ENCODE results near the gene DOCK11.

The DOCK11 gene

DNA sequence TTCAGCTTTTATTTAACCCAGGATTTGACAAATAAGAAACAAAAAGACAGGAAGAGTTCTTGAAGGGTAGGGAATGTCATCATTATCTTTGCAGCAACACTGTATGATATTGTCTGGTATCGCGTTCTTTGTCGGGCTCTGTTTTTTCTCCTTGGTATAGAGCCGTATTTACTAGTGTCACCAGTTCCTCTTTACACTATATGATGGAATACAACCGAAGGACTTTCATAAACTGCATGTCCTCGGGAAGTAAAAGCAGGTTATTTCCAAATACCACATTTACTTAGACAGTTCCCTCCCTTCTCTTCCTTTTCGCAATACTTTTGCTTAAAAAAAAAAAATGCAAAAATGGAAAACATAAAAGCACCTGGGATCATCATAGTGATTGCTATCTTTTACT lies 135.2 kb downstream of the DOCK11 start:
- DNase-seq (ENCODE audit: low read depth in 2 of 2), result no peak

GRCh38 chrX:118631586-118631985 lies 136.0 kb downstream of the DOCK11 start:
- no peak for DNase-seq (ENCODE audit: low read depth in 2 of 2)

GRCh38 chrX:118632862-118633261 lies 137.2 kb downstream of the DOCK11 start:
- no peak for DNase-seq (ENCODE audit: low read depth in 2 of 2)

DNA sequence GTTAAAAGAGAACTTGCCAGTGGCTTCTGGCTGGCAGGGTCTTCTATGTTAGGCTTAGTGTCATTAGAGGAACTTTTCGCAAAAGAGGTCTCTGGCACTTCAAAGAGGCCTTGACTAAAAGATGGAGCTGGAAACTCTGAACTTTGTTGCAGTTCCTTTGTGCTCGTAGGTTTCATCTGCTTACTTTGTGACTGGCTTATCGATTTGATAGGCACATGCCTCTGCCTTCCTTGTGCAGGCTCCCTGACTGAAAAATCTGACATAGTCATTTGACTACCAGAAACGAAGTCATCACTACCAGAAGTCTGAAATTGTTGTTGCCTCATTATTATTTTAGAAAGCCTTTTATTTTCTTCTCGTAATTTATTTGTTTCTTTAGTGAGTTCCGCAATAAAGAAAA lies 137.9 kb downstream of the DOCK11 start:
- no peak for DNase-seq (ENCODE audit: low read depth in 2 of 2)

- DNase-seq (ENCODE audit: low read depth in 2 of 2), result no peak
Measured at GRCh38 chrX:118634336-118634735, 138.7 kb downstream of the DOCK11 start.

GRCh38 chrX:118637997-118638396 lies 142.4 kb downstream of the DOCK11 start:
- no peak for DNase-seq (ENCODE audit: low read depth in 2 of 2)

DNA sequence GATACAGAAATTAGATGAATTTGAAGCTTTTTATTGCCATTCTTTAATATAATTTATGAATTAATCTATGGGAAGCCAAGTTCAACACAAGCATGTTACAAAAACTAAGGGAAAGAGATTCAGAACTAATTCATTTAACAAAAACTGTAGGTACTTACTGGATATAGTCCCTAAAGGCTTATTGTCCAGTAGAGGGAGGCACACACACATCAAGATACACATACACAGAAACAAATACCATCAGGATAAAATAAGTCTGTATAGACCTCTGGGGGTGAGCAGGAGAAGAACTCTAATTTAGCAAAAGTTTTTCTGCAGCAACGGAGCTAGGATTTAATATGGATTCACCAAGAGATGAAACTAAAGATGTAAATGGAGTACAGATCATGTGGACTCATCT lies 148.8 kb downstream of the DOCK11 start:
- no peak for DNase-seq (ENCODE audit: low read depth in 2 of 2)

DNA sequence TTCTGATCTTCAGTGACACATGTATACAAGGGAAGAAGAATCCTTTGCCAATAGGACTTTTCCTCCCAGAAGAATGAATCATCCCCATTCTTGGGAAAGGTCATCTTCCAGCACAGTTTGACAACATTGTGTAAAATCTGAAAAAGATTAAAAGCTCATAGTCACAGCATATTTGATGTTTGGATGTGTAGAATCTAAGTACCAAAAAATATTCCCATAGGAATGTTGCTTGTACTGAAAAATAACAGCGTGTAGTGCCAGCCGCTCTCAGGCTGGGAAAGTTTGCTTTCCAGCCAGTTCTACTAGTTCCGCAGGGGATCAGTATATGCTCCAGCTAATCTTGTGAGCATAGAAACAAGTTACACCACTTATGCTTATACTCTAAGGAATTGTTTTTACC lies 157.1 kb downstream of the DOCK11 start:
- DNase-seq (ENCODE audit: low read depth in 2 of 2), result no peak

DNA sequence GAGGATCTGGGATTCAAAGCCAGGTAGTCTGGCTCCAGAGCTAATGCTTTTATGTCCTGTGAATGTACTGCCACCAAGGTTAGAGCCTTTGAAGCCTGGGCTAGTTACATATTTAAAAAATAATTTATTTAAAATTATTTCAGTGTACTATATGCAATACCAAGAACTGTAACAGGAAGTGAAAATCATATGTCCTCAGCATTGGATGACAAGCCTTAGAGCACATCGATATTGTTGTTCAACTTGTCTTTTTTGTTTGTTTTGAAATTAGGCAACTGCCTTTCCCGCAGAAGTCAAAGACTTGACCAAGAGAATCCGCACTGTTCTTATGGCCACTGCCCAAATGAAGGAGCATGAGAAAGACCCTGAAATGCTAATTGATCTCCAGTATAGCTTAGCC lies 158.7 kb downstream of the DOCK11 start:
- DNase-seq (ENCODE audit: low read depth in 2 of 2), result no peak

DNA sequence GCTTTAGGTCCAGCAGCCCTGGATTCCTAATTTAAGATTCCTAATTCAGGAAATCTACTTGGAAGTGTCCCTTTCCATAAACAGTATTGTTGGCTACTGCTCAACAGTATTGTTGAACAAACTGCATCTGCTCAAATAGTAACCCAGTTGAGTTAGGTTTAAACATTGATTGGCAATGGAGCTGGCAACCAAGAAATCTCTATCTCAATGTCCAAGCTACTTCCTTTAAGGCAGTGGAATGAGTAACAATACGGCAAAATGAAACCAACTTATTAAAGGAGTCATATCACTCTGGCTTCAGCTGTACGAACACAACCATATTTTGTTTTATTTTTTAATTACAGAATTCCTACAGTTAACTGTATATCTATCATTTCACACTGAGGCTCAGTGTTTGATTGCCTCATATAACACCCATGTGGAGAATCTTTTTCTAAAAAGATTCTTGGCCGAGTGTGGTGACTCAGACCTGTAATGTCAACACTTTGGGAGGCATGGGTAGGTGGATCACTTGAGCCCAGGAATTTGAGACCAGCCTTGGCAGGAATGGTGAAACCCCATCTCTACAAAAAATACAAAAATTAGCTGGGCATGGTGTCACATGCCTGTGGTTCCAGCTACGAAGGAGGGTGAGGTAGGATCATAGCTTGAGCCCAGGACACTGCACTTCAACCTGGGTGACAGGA lies 160.1 kb downstream of the DOCK11 start:
- DNase-seq (ENCODE audit: low read depth in 2 of 2), result no peak

- no peak for DNase-seq (ENCODE audit: low read depth in 2 of 2)
Measured at GRCh38 chrX:118657413-118657812, 161.8 kb downstream of the DOCK11 start.

DNA sequence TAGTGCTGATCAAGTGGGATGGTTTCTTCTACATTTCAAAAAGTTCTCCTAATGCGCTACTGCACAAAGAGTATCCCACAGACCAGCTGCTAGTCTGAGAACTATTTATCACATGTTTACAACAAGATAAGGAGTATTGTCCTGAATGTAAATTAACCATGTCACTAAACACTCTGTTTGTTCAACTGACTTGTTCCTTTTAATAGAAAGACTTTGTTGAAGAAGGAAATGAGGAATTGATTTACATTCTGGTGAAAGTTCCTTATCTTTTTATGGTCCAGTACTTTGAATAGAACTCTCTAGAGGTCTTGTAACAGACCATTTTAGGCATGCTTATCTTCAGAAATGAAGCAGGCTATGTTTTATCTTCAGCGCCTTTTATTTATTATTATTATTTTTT lies 164.5 kb downstream of the DOCK11 start:
- no peak for DNase-seq (ENCODE audit: low read depth in 2 of 2)

GRCh38 chrX:118665204-118665603 lies 169.6 kb downstream of the DOCK11 start:
- no peak for DNase-seq (ENCODE audit: low read depth in 2 of 2)

DNA sequence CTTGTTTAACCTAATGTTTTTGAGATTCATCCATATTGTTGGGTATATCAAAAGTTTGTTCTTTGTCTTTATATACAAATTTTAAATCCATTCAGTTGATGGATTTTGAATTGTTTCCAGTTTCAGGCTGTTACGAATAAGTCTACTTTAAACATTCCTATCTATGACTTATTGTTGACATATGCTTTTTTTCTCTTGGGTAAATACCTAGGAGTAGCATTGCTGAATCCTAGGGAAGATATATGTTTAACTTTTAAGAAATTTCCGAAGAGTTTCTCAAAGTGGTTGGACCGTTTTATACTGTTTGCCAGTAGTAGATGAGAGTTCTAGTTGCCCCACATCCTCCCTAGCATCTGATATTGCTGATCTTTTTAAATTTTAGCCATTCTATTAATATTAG lies 170.9 kb downstream of the DOCK11 start:
- no peak for DNase-seq (ENCODE audit: low read depth in 2 of 2)

DNA sequence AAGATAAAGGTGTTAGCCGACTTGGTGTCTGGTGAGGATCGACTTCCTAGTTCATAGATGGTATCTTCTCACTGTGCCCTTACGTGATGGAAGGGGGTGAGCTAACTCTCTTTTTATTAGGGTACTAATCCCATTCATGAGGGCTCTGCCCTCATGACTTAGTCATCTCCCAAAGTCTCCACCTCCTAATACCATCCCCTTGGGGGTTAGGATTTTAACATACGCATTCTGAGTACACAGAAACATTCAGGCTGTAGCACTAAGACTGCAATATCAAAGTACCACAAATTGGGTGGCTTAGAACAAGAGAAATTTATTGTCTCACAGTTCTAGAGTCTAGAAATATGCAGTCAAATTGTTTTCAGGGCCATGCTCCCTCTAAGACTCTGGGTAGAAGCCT lies 173.8 kb downstream of the DOCK11 start:
- DNase-seq (ENCODE audit: low read depth in 2 of 2), result no peak

DNA sequence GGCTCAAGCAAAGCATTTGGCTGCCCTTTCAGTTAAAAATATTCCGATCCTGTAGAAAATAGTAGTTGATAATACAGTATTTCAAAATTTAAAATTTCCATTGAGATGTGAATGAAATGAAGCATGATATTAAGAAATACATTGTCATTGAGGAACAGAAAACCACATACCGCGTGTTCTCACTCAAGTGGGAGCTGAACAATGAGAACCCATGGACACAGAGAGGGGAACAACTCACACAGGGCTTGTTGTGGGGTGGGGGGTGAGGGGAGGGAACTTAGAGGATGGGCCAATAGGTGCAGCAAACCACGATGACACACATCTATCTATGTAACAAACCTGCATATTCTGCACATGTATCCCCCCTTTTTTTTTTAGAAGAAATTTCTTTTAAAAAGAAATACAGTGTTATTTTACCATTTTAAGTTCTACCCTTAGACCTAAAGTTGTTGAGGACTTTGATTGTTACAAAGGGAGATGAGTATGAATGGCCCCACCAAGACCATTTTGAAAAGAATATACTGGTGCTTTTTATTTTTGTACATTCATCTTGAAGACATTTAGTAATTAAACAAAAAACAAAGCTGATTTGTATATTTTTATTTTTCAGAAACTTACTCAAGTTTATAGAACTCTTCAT lies 179.8 kb downstream of the DOCK11 start:
- no peak for DNase-seq (ENCODE audit: low read depth in 2 of 2)

DNA sequence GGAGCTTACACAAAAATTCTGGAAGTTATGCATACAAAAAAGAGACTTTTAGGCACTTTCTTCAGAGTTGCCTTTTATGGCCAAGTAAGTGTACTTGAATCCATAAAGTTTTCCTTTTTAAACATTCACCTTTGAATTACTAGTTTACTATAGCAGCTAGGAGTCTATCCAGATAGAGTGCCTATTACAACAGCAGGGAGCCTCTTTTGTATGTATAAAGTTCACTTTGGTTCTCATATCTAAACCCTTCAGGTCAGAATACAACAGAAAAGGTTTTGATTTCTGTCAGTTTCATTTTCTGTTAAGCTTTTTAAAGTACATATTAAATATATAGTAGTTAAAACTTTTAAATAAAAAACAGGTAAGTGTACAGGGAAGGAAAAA lies 180.3 kb downstream of the DOCK11 start:
- no peak for DNase-seq (ENCODE audit: low read depth in 2 of 2)

DNA sequence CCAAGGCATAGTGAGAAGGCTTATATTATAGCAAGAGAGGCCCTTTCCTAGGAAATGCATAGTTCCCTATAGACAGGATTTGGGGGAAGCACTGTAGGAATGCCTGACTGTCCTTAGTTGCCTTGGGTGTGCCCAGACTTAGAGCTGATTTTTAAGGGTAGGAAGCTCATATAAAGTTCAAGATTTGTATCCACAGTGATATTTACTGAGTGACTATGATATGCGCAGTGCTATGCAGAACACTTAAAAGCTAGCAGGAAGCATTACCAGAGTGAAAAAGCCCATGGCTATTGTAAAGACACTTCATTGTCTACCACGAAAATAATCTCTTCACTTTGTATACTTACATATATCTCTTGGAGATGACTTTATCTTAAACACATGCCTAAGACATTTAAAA lies 181.7 kb downstream of the DOCK11 start:
- no peak for DNase-seq (ENCODE audit: low read depth in 2 of 2)

GRCh38 chrX:118679290-118679689 lies 183.7 kb downstream of the DOCK11 start:
- DNase-seq (ENCODE audit: low read depth in 2 of 2), result no peak

DNA sequence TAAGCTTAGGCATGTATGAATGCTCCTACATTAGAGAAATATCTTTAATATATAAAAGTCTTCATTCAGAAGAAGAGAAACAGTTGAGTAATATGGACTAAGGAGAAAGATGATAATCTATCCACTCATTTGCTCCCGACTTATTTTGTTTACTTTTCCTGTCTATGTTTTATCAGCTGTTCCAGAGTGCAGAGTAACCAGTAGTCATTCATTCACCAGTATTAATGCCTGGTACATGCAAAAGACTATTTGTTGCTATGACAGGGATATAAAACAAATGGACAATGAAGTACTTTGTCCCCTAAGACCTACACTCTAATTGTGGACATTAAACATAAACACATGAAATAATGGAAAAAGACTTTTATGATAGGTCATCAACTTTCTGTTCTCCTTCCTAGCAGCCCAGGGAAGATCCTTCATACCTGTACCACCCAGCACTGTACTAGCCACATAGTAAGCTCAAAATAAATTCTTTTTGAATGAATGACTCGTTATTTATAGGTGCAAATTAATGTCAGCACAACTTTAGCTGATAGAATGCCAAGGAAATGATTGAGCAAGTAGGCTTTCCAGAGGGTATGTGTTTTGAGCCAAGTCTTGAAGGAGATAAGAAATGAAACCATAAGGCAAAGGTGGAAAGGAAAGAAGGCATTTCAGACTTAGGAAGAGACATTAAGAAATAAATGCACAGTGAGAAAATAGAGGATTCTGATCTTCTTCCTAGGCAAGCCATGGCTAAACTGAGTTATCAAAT lies 186.8 kb downstream of the DOCK11 start:
- DNase-seq (ENCODE audit: low read depth in 2 of 2), result no peak

GRCh38 chrX:118685393-118685792 lies 189.8 kb downstream of the DOCK11 start:
- DNase-seq (ENCODE audit: low read depth in 2 of 2), result no peak

GRCh38 chrX:118688935-118689334 lies 193.3 kb downstream of the DOCK11 start:
- no peak for DNase-seq (ENCODE audit: low read depth in 2 of 2)

GRCh38 chrX:118693843-118694242 lies 198.2 kb downstream of the DOCK11 start:
- no peak for DNase-seq (ENCODE audit: low read depth in 2 of 2)
